Measurements from ENCODE around the gene KCNQ4.

GRCh38 chr1:40780678-40781607 is 2.6 kb upstream of the KCNQ4 start:
- TF ChIP-seq JUND (CRISPR knock-in tag; IDR thresholded peaks at IDR 0.05) (no peak), ARNT (IDR thresholded peaks at IDR 0.05) (no peak), NFYB (CRISPR knock-in tag; IDR thresholded peaks at IDR 0.05) (no peak), SIN3A (IDR thresholded peaks at IDR 0.05; ENCODE audit: borderline replicate concordance, low read depth, low read length) (no peak), TP53 (CRISPR knock-in tag; conservative IDR thresholded peaks at IDR 0.05) (no peak), POLR2A (IDR thresholded peaks at IDR 0.05; ENCODE audit: insufficient read depth in 1 of 2, low read depth in 2 of 2, low read length in 2 of 2) (no peak), BHLHE40 (IDR thresholded peaks at IDR 0.05; ENCODE audit: low read length) (no peak)

Measured in HepG2 (cell line).